Mucosa of rectum (tissue), 2 donors: ENCODE data around the gene ILF3.
A peak's percentile ranks its signal among the peaks of the same experiment; 100 is the strongest.

Experiments
- H3K27ac ChIP-seq, 2 donors: one replicate each; pipeline ENCODE4 v1.7.0; 2013; ENCODE audit warnings: inconsistent platforms in 2 of 2, low read depth in 2 of 2, low read length in 2 of 2
- H3K27me3 ChIP-seq, 2 donors: one replicate each; pipeline ENCODE4 v1.7.0; 2013; ENCODE audit warnings: low read length in 2 of 2; ENCODE audit not compliant: control insufficient read depth in 2 of 2, insufficient read depth in 2 of 2
- H3K36me3 ChIP-seq, 2 donors: one replicate each; pipeline ENCODE4 v1.7.0; 2013; ENCODE audit warnings: low read length in 2 of 2; ENCODE audit not compliant: control insufficient read depth in 2 of 2, insufficient read depth in 2 of 2
- H3K4me1 ChIP-seq, 2 donors: one replicate each; pipeline ENCODE4 v1.7.0; 2013; ENCODE audit warnings: low read length in 2 of 2, mild to moderate bottlenecking in 1 of 2; ENCODE audit not compliant: control insufficient read depth in 2 of 2, insufficient read depth in 2 of 2
- H3K4me3 ChIP-seq, 2 donors: one replicate each; pipeline ENCODE4 v1.7.0; 2013; ENCODE audit warnings: low read length in 2 of 2
- H3K9ac ChIP-seq, 2 donors: one replicate each; pipeline ENCODE4 v1.7.0; 2013; ENCODE audit warnings: low read length in 2 of 2, low read depth in 1 of 2, mild to moderate bottlenecking in 1 of 2
- H3K9me3 ChIP-seq, 2 donors: one replicate each; pipeline ENCODE4 v1.7.0; 2013; ENCODE audit warnings: low read length in 2 of 2; ENCODE audit not compliant: control insufficient read depth in 2 of 2
- donor health status: healthy.
- donor health status: Normal muscosa, but diverticular disease.

Gene ILF3

DNA sequence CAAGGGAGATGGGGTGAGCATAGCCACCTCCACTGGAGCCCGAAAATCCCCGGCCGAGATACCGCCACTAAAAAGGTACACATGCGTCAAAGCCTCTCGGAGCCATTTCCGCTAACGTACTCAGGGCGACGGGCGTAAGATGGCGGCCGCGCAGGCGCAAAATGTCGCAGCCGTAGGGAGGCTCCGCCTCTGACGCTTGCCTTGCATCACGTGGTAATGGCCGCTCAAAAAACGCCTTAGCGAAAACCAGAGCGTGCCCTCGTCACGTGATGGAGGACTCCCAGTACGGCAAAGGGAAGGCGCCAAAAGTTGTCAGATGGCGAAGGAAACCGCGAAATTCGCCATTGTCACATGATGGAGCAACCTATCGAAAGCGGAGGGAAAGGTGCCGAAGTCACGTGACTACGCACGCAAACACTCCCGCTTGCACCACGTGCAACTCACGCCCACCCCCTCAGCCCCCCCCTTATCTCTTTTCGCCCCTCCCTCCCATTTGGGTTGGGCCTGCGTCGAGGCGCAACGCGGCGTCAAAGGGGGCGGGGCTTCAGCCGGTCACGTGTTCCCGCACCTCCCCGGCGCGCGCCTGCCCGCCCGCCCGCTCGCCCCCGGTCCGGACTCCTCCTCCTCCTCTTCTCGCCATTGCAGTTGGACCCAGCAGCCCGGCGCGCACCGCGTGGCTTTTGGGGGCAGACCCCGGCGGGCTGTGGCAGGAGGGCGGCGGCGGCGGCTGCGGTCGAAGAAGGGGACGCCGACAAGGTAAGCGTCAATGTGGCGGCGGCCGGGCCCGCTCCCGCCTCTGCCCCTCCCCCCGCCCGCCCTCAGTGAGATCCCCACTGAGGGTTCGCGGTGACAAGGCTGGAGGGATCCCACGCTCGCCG is at the start of gene ILF3:
Gene ILF3, plus strand, starts transcription at position 615 of the 878 bp plus-strand sequence. CDS start 16,260 bp downstream, outside the sequence.
- Histone ChIP-seq H3K9me3 (no peaks in the 10 kb centered on the region), H3K4me1 (peaks cover 18 to 26% of the 10 kb centered on the region in 2 donors), H3K9ac (peak within 1 kb of the TSS; percentile 92 to 100), H3K4me3 (peak within 1 kb of the TSS; percentile 78 to 98), H3K27ac (peak within 1 kb of the TSS; percentile 96 to 100), H3K27me3 (no peaks in the 10 kb centered on the region), H3K36me3 (peaks cover 0 to 3% of the 10 kb centered on the region in 2 donors)

- Histone ChIP-seq H3K27ac (peak overlapping the region; percentile 54 to 89), H3K9me3 (no peaks in the 10 kb centered on the region), H3K9ac (peak overlapping the region in 1 of 2 donors; percentile 60), H3K36me3 (no peaks in the 10 kb centered on the region), H3K27me3 (no peaks in the 10 kb centered on the region), H3K4me3 (peak overlapping the region in 1 of 2 donors; percentile 84), H3K4me1 (peaks cover 13 to 23% of the 10 kb centered on the region in 2 donors)
Observed at GRCh38 chr19:10604460-10604980, 49.6 kb upstream of the ILF3 start.

DNA sequence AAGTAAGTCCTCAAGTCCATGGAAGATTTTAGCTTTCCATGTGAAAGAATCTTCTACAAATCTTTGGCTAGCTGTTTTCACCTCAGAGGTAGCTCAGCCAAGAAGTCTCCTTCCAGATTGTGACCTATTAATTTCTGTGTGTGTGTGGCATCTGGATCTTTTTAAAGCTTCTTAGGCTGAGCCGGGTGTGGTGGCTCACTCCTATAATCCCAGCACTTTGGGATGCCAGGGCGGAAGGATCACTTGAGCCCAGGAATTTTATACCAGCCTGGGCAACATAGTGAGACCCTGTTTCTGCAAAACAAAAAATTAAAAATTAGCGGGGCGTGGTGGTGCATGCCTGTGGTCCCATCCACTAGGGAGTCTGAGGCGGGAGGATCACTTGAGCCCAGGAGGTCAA is 42.2 kb upstream of the ILF3 start:
- Histone ChIP-seq H3K27me3 (no peaks in the 10 kb centered on the region), H3K9me3 (no peaks in the 10 kb centered on the region), H3K36me3 (no peaks in the 10 kb centered on the region), H3K4me1 (peaks cover 6% of the 10 kb centered on the region in 2 donors), H3K4me3 (no peak overlapping the region), H3K9ac (no peak overlapping the region), H3K27ac (no peak overlapping the region)

GRCh38 chr19:10612499-10613119 is 41.5 kb upstream of the ILF3 start:
- H3K9me3 ChIP-seq, result no peaks in the 10 kb centered on the region
- peak overlapping the region in 1 of 2 donors; percentile 20 for H3K27ac ChIP-seq
- no peak overlapping the region for H3K4me3 ChIP-seq
- no peak overlapping the region for H3K9ac ChIP-seq
- H3K27me3 ChIP-seq, result no peaks in the 10 kb centered on the region
- H3K4me1 ChIP-seq, result peaks cover 6 to 7% of the 10 kb centered on the region in 2 donors
- H3K36me3 ChIP-seq, result no peaks in the 10 kb centered on the region

DNA sequence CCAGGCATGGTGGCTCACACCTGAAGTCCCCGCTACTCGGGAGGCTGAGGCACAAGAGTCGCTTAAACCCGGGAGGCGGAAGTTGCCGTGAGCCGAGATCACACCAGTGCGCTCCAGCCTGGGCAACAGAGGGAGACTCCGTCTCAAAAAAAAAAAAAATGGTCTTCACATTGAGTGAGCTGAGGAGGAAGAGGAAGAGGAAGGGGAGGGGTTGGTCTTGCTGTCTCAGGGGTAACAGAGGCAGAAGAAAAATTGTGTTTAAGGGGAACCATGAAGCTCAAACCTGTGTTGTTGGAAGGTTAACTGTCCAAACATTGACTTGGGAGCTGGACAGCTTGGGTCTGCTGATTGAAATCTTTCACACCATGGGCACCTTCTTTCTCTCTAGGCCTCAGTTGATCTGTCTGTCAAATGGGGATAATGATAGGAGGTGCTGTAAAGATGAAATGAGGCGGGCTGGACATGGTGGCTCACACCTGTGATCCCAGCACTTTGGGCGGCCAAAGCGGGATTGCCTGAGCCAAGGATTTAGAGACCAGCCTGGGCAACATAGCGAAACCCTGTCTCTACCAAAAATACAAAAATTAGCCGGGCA is 38.6 kb upstream of the ILF3 start:
- H3K4me3 ChIP-seq, result no peak overlapping the region
- no peak overlapping the region for H3K9ac ChIP-seq
- peaks cover 6 to 8% of the 10 kb centered on the region in 2 donors for H3K4me1 ChIP-seq
- no peaks in the 10 kb centered on the region for H3K36me3 ChIP-seq
- no peak overlapping the region for H3K27ac ChIP-seq
- no peaks in the 10 kb centered on the region for H3K9me3 ChIP-seq
- no peaks in the 10 kb centered on the region for H3K27me3 ChIP-seq

- Histone ChIP-seq H3K4me3 (no peak overlapping the region), H3K36me3 (no peaks in the 10 kb centered on the region), H3K27ac (no peak overlapping the region), H3K9me3 (no peaks in the 10 kb centered on the region), H3K27me3 (no peaks in the 10 kb centered on the region), H3K4me1 (peaks cover 2 to 5% of the 10 kb centered on the region in 2 donors), H3K9ac (no peak overlapping the region)
Observed at GRCh38 chr19:10617409-10618121, 36.6 kb upstream of the ILF3 start.

DNA sequence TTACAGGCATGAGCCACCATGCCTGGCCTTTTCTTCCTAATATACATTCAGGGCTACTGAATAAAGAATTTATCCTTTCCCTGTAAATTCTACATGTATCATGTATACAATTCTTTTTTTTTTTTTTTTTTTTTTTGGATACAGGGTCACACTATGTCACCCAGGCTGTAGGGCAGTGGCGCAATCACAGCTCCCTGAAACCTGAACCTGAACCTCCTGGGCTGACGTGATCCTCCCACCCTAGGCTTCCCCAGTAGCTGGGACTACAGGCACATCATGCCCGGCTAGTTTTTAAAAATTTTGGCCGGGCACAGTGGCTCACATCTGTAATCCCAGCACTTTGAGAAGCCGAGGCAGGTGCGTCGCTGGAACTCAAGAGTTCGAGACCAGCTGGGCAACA is 35.3 kb upstream of the ILF3 start:
- H3K36me3 ChIP-seq, result no peaks in the 10 kb centered on the region
- H3K9me3 ChIP-seq, result no peaks in the 10 kb centered on the region
- H3K9ac ChIP-seq, result no peak overlapping the region
- H3K4me1 ChIP-seq, result peaks cover 0 to 2% of the 10 kb centered on the region in 2 donors
- H3K27me3 ChIP-seq, result no peaks in the 10 kb centered on the region
- H3K4me3 ChIP-seq, result no peak overlapping the region
- H3K27ac ChIP-seq, result no peak overlapping the region

- H3K9me3 ChIP-seq, result no peaks in the 10 kb centered on the region
- H3K27ac ChIP-seq, result no peak overlapping the region
- H3K36me3 ChIP-seq, result no peaks in the 10 kb centered on the region
- H3K9ac ChIP-seq, result no peak overlapping the region
- no peak overlapping the region for H3K4me3 ChIP-seq
- H3K4me1 ChIP-seq, result peaks cover 12 to 13% of the 10 kb centered on the region in 2 donors
- H3K27me3 ChIP-seq, result no peaks in the 10 kb centered on the region
Observed at GRCh38 chr19:10620786-10621185, 33.4 kb upstream of the ILF3 start.

- no peaks in the 10 kb centered on the region for H3K27me3 ChIP-seq
- peaks cover 12 to 17% of the 10 kb centered on the region in 2 donors for H3K4me1 ChIP-seq
- H3K9ac ChIP-seq, result no peak overlapping the region
- H3K4me3 ChIP-seq, result no peak overlapping the region
- no peak overlapping the region for H3K27ac ChIP-seq
- H3K36me3 ChIP-seq, result no peaks in the 10 kb centered on the region
- H3K9me3 ChIP-seq, result no peaks in the 10 kb centered on the region
Observed at GRCh38 chr19:10621966-10622365, 32.2 kb upstream of the ILF3 start.
